Neural cell (in vitro differentiated cells): ENCODE measurements around the gene TPSD1. TPM values are rescaled to one million over a fixed set of nuclear protein-coding genes. Genes with fewer than 3 reads are reported as not detected.

Experiments used
- H2AFZ ChIP-seq: fragments of 200-600, 300-800 bp; sonication (generic), shearing (Covaris generic); 2 replicates; pipeline ENCODE4 v1.6.0; 2014; ENCODE audit warnings: low read depth, mild to moderate bottlenecking, antibody characterized with exemption, low read length, moderate library complexity
- H3F3A ChIP-seq: fragments of 200-600 bp; shearing (Covaris generic); 2 replicates; pipeline ENCODE4 v1.6.1; 2016; ENCODE audit warnings: mild to moderate bottlenecking, moderate library complexity, mixed read lengths, antibody characterized with exemption, low read length; ENCODE audit not compliant: insufficient read depth, poor library complexity, severe bottlenecking
- H3K27ac ChIP-seq: fragments of 200-600, 300-800 bp; sonication (generic), shearing (Covaris generic); 2 replicates; pipeline ENCODE4 v1.5.1; 2014; ENCODE audit warnings: mild to moderate bottlenecking, low read length, moderate library complexity
- H3K27me3 ChIP-seq: fragments of 300-800, 200-600 bp; sonication (generic), shearing (Covaris generic); 2 replicates; pipeline ENCODE4 v1.6.0; 2014; ENCODE audit warnings: mild to moderate bottlenecking, low read depth, low read length, moderate library complexity; ENCODE audit not compliant: insufficient read depth
- H3K36me3 ChIP-seq: fragments of 300-800, 200-600 bp; sonication (generic), shearing (Covaris generic); 2 replicates; pipeline ENCODE4 v1.5.1; 2014; ENCODE audit warnings: mild to moderate bottlenecking, antibody characterized with exemption, low read length, moderate library complexity; ENCODE audit not compliant: insufficient read depth
- H3K4me2 ChIP-seq: fragments of 300-800, 200-600 bp; sonication (generic), shearing (Covaris generic); 2 replicates; pipeline ENCODE4 v1.6.0; 2014; ENCODE audit warnings: mild to moderate bottlenecking, low read length
- H3K4me3 ChIP-seq: fragments of 300-800, 200-600 bp; sonication (generic), shearing (Covaris generic); 2 replicates; pipeline ENCODE4 v1.5.1; 2014; ENCODE audit warnings: mild to moderate bottlenecking, low read length, moderate library complexity
- H3K79me2 ChIP-seq: fragments of 200-600 bp; shearing (Covaris generic); replicated peaks from 2 replicates; pipeline ENCODE4 v1.6.0; 2014; ENCODE audit warnings: mild to moderate bottlenecking, low read length, moderate library complexity; ENCODE audit not compliant: insufficient read depth
- H3K9ac ChIP-seq: fragments of 300-800, 200-600 bp; sonication (generic), shearing (Covaris generic); 2 replicates; pipeline ENCODE4 v1.6.1; 2016; ENCODE audit warnings: mild to moderate bottlenecking, low read length, mixed read lengths
- H3K9me2 ChIP-seq: fragments of 200-600 bp; shearing (Covaris generic); 2 replicates; pipeline ENCODE4 v1.6.1; 2016; ENCODE audit warnings: mild to moderate bottlenecking, low read length, mixed read lengths; ENCODE audit not compliant: insufficient read depth
- H3K9me3 ChIP-seq: fragments of 200-600, 300-800 bp; sonication (generic), shearing (Covaris generic); 2 replicates; pipeline ENCODE4 v1.6.1; 2016; ENCODE audit warnings: mild to moderate bottlenecking, mixed run types, low read length, moderate library complexity, mixed read lengths
- H4K20me1 ChIP-seq: fragments of 200-600 bp; shearing (Covaris generic); 2 replicates; pipeline ENCODE4 v1.6.1; 2016; ENCODE audit warnings: mild to moderate bottlenecking, mixed run types; ENCODE audit not compliant: insufficient read depth
- CTCF ChIP-seq: fragments of 450-650 bp; IDR thresholded peaks from 2 replicates; pipeline ENCODE4 v1.5.1; 2014; ENCODE audit warnings: antibody characterized with exemption, mild to moderate bottlenecking, moderate library complexity; ENCODE audit not compliant: poor library complexity, severe bottlenecking
- EP300 ChIP-seq: fragments of 450-650 bp; conservative IDR thresholded peaks from 2 replicates; pipeline ENCODE4 v1.6.1; 2014; ENCODE audit warnings: antibody characterized with exemption, mild to moderate bottlenecking, moderate library complexity; ENCODE audit not compliant: poor library complexity, severe bottlenecking
- EZH2 ChIP-seq: fragments of 200-600, 300-800 bp; shearing (Covaris generic), sonication (generic); IDR thresholded peaks from 2 replicates; pipeline ENCODE4 v1.6.1; 2014; ENCODE audit warnings: antibody characterized with exemption, low read length, borderline replicate concordance, mild to moderate bottlenecking; ENCODE audit not compliant: insufficient read depth, poor library complexity, severe bottlenecking
- MXI1 ChIP-seq: fragments of 450-650 bp; conservative IDR thresholded peaks from 2 replicates; pipeline ENCODE4 v1.6.1; 2014; ENCODE audit warnings: antibody characterized with exemption, mild to moderate bottlenecking; ENCODE audit not compliant: poor library complexity, severe bottlenecking
- POLR2AphosphoS5 ChIP-seq: IDR thresholded peaks from 2 replicates; pipeline ENCODE4 v1.6.1; 2012
- RAD21 ChIP-seq: fragments of 450-650 bp; conservative IDR thresholded peaks from 2 replicates; pipeline ENCODE4 v1.6.1; 2014; ENCODE audit warnings: antibody characterized with exemption, mild to moderate bottlenecking, moderate library complexity
- REST ChIP-seq: IDR thresholded peaks from 2 replicates; pipeline ENCODE4 v1.6.1; 2012; ENCODE audit warnings: borderline replicate concordance
- SMC3 ChIP-seq: fragments of 450-650 bp; conservative IDR thresholded peaks from 2 replicates; pipeline ENCODE4 v1.6.1; 2014; ENCODE audit warnings: antibody characterized with exemption, mild to moderate bottlenecking, moderate library complexity; ENCODE audit not compliant: poor library complexity
- TAF1 ChIP-seq: IDR thresholded peaks from 2 replicates; pipeline ENCODE4 v1.6.1; 2012; ENCODE audit warnings: low read depth
- polyA plus RNA-seq: library from polyadenylated mRNA; depleted of rRNA; stranded (reverse); fragments of >200 nt; gene quantifications from 2 replicates; pipeline ENCODE4 v1.2.3, GENCODE V29; 2014

The TPSD1 gene
- polyA plus RNA-seq, 1 donor from 2014 or later: not detected

GRCh38 chr16:1279081-1279944 is 23.4 kb downstream of the TPSD1 start:
- Histone ChIP-seq H3K4me2 (no peak overlapping the region), H3F3A (no peaks in the 10 kb centered on the region), H3K4me3 (no peak overlapping the region), H3K9me2 (no peaks in the 10 kb centered on the region), H3K36me3 (no peaks in the 10 kb centered on the region), H3K27me3 (no peaks in the 10 kb centered on the region), H3K27ac (no peak overlapping the region), H3K9ac (no peak overlapping the region), H3K9me3 (no peaks in the 10 kb centered on the region), H4K20me1 (no peaks in the 10 kb centered on the region), H3K79me2 (no peaks in the 10 kb centered on the region), H2AFZ (no peak overlapping the region)
- TF ChIP-seq MXI1 (no peak), POLR2AphosphoS5 (no peak), EP300 (no peak), EZH2 (no peak), TAF1 (no peak), CTCF (no peak), SMC3 (no peak), REST (no peak), RAD21 (no peak)

GRCh38 chr16:1279945-1280589 is 24.2 kb downstream of the TPSD1 start:
- Histone ChIP-seq H3K9me2 (no peaks in the 10 kb centered on the region), H3K4me3 (no peak overlapping the region), H4K20me1 (no peaks in the 10 kb centered on the region), H3K9me3 (no peaks in the 10 kb centered on the region), H3K4me2 (no peak overlapping the region), H3K36me3 (no peaks in the 10 kb centered on the region), H3K79me2 (no peaks in the 10 kb centered on the region), H3K27me3 (no peaks in the 10 kb centered on the region), H3F3A (no peaks in the 10 kb centered on the region), H3K9ac (no peak overlapping the region), H2AFZ (no peak overlapping the region), H3K27ac (no peak overlapping the region)
- TF ChIP-seq SMC3 (no peak), EP300 (no peak), CTCF (no peak), EZH2 (no peak), REST (no peak), MXI1 (no peak)
